ENCODE results near the gene TMEM235.
A peak's percentile ranks its signal among the peaks of the same experiment; 100 is the strongest.

TMEM235 gene

GRCh38 chr17:78225088-78225865, 6.2 kb upstream of the TMEM235 start:
- ATAC-seq (ENCODE audit: low read depth) (no peak), DNase-seq (ENCODE audit: low spot score) (no peak)
- Histone ChIP-seq H3K4me3 (ENCODE audit: severe bottlenecking) (no peak overlapping the region), H3K27me3 (ENCODE audit: insufficient read depth, poor library complexity, severe bottlenecking) (peaks cover 1% of the 10 kb centered on the region), H3K27ac (ENCODE audit: poor library complexity, severe bottlenecking) (no peak overlapping the region), H3K4me1 (ENCODE audit: insufficient read depth, poor library complexity, severe bottlenecking) (peaks cover 5% of the 10 kb centered on the region), H3K36me3 (ENCODE audit: low read depth) (peaks cover 38% of the 10 kb centered on the region), H3K9me3 (ENCODE audit: severe bottlenecking) (no peaks in the 10 kb centered on the region)
- TF ChIP-seq CTCF (IDR thresholded peaks at IDR 0.05; ENCODE audit: poor library complexity, severe bottlenecking): no peak

GRCh38 chr17:78226055-78226758, 5.2 kb upstream of the TMEM235 start:
- Histone ChIP-seq H3K4me1 (ENCODE audit: insufficient read depth, poor library complexity, severe bottlenecking) (peaks cover 5% of the 10 kb centered on the region), H3K27ac (ENCODE audit: poor library complexity, severe bottlenecking) (no peak overlapping the region), H3K9me3 (ENCODE audit: severe bottlenecking) (no peaks in the 10 kb centered on the region), H3K4me3 (ENCODE audit: severe bottlenecking) (no peak overlapping the region), H3K27me3 (ENCODE audit: insufficient read depth, poor library complexity, severe bottlenecking) (peaks cover 10% of the 10 kb centered on the region), H3K36me3 (ENCODE audit: low read depth) (peaks cover 29% of the 10 kb centered on the region)
- no peak for TF ChIP-seq CTCF (IDR thresholded peaks at IDR 0.05; ENCODE audit: poor library complexity, severe bottlenecking)
- ATAC-seq (ENCODE audit: low read depth) (peak; percentile 15; the same call in 1 of the 3 replicates), DNase-seq (ENCODE audit: low spot score) (no peak)

DNA sequence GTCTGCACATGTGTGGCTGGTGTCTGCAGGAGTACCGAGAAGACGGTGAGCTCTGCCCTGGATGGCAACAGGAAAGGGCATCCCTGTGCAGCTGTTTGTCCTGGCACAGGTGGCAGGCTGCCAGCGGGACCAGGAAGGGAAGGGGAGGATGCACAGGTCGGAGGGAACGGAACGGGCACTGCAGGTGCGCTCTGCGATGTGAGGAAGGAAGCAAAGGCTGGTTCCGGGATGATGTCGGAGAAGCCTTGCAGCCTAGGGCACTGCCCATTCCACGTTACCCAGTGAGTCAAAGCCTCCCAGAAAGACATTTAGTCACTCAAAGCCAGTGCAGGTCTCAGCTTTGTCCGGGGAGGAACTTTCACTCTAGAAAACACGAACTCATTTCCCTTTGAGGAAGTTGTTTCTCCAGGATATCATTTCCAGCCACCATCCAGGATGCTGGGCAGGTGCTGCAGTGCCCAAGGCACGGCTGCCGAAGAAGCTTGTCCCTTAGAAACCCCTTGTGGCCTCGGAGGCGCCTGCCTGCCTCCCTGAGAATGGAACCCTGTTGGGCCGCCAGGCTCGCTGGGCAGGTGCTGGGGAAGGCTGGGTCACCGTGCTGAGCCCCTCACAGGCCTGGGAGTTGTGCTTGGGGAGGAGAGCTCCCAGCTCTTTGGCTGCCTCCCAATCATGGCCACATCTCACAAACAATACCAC, 4.5 kb upstream of the TMEM235 start:
- no peak for TF ChIP-seq CTCF (IDR thresholded peaks at IDR 0.05; ENCODE audit: poor library complexity, severe bottlenecking)
- H3K4me1 ChIP-seq (ENCODE audit: insufficient read depth, poor library complexity, severe bottlenecking): peaks cover 5% of the 10 kb centered on the region
- H3K36me3 ChIP-seq (ENCODE audit: low read depth): peaks cover 22% of the 10 kb centered on the region
- H3K27me3 ChIP-seq (ENCODE audit: insufficient read depth, poor library complexity, severe bottlenecking): peaks cover 16% of the 10 kb centered on the region
- H3K4me3 ChIP-seq (ENCODE audit: severe bottlenecking): no peak overlapping the region
- no peak overlapping the region for H3K27ac ChIP-seq (ENCODE audit: poor library complexity, severe bottlenecking)
- no peak for DNase-seq (ENCODE audit: low spot score)
- ATAC-seq (ENCODE audit: low read depth): peak; percentile 70
- no peaks in the 10 kb centered on the region for H3K9me3 ChIP-seq (ENCODE audit: severe bottlenecking)

DNA sequence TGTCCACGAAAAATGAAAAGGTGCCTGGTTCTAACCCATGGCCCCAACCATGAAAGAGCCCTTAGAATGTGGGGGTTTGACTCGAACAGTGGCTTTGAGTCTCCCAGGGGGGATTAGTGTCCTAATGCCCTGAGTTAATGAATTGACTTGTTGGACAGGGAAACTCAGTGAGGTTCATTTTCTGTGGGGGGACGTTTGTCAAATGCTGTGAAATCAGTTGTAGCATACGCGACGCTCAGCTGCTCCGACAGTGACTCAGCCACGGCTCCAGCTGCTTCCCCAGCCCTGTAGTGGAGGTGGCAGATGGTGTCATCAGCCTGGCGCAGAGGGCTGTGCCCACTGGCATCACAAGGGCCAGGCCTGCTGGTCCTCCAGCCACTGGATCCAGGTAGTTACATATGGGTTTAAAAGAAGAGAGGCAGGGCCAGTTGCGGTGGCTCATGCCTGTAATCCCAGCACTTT, 3.9 kb upstream of the TMEM235 start:
- Histone ChIP-seq H3K36me3 (ENCODE audit: low read depth) (peaks cover 18% of the 10 kb centered on the region), H3K27me3 (ENCODE audit: insufficient read depth, poor library complexity, severe bottlenecking) (peaks cover 22% of the 10 kb centered on the region), H3K4me1 (ENCODE audit: insufficient read depth, poor library complexity, severe bottlenecking) (peaks cover 5% of the 10 kb centered on the region), H3K27ac (ENCODE audit: poor library complexity, severe bottlenecking) (no peak overlapping the region), H3K4me3 (ENCODE audit: severe bottlenecking) (no peak overlapping the region), H3K9me3 (ENCODE audit: severe bottlenecking) (no peaks in the 10 kb centered on the region)
- ATAC-seq (ENCODE audit: low read depth): no peak
- DNase-seq (ENCODE audit: low spot score): no peak
- no peak for TF ChIP-seq CTCF (IDR thresholded peaks at IDR 0.05; ENCODE audit: poor library complexity, severe bottlenecking)

Data from RWPE2 (cell line).